Measurements from ENCODE around the gene ZNF500.
A peak's percentile ranks its signal among the peaks of the same experiment; 100 is the strongest.

The ZNF500 gene

GRCh38 chr16:4766875-4767628 is at the start of gene ZNF500:
Gene ZNF500 (minus strand): TSS chr16:4767162. CDS start chr16:4765978, 1,184 bp downstream.
- DNase-seq (ENCODE audit: low read depth in 2 of 2, low spot score in 1 of 2), result peak; percentile 95 to 96

GRCh38 chr16:4814542-4815173 is 47.7 kb upstream of the ZNF500 start:
- DNase-seq (ENCODE audit: low read depth in 2 of 2, low spot score in 1 of 2), result no peak

GRCh38 chr16:4814046-4814445 is 47.1 kb upstream of the ZNF500 start:
- no peak for DNase-seq (ENCODE audit: low read depth in 2 of 2, low spot score in 1 of 2)

- DNase-seq (ENCODE audit: low read depth in 2 of 2, low spot score in 1 of 2), result no peak
Measured at GRCh38 chr16:4813251-4814003, 46.5 kb upstream of the ZNF500 start.

- no peak for DNase-seq (ENCODE audit: low read depth in 2 of 2, low spot score in 1 of 2)
Measured at GRCh38 chr16:4811773-4812172, 44.8 kb upstream of the ZNF500 start.

- DNase-seq (ENCODE audit: low read depth in 2 of 2, low spot score in 1 of 2), result no peak
Measured at GRCh38 chr16:4811242-4811641, 44.3 kb upstream of the ZNF500 start.

- no peak for DNase-seq (ENCODE audit: low read depth in 2 of 2, low spot score in 1 of 2)
Measured at GRCh38 chr16:4806280-4806679, 39.3 kb upstream of the ZNF500 start.

GRCh38 chr16:4805231-4805630 is 38.3 kb upstream of the ZNF500 start:
- no peak for DNase-seq (ENCODE audit: low read depth in 2 of 2, low spot score in 1 of 2)

- DNase-seq (ENCODE audit: low read depth in 2 of 2, low spot score in 1 of 2), result no peak
Measured at GRCh38 chr16:4803898-4804762, 37.2 kb upstream of the ZNF500 start.

GRCh38 chr16:4803401-4803844 is 36.5 kb upstream of the ZNF500 start:
- DNase-seq (ENCODE audit: low read depth in 2 of 2, low spot score in 1 of 2), result no peak

- peak; percentile 73 to 78 for DNase-seq (ENCODE audit: low read depth in 2 of 2, low spot score in 1 of 2)
Measured at GRCh38 chr16:4802659-4803287, 35.8 kb upstream of the ZNF500 start.

GRCh38 chr16:4801962-4802658 is 35.1 kb upstream of the ZNF500 start, which contains the start of gene ROGDI:
Gene ROGDI (minus strand): TSS chr16:4802633. CDS start chr16:4802571, 62 bp downstream.
- DNase-seq (ENCODE audit: low read depth in 2 of 2, low spot score in 1 of 2), result peak; percentile 42 to 53

GRCh38 chr16:4801051-4801961 is 34.3 kb upstream of the ZNF500 start:
- no peak for DNase-seq (ENCODE audit: low read depth in 2 of 2, low spot score in 1 of 2)

GRCh38 chr16:4800290-4801041 is 33.5 kb upstream of the ZNF500 start:
- no peak for DNase-seq (ENCODE audit: low read depth in 2 of 2, low spot score in 1 of 2)

- DNase-seq (ENCODE audit: low read depth in 2 of 2, low spot score in 1 of 2), result no peak
Measured at GRCh38 chr16:4799171-4799855, 32.4 kb upstream of the ZNF500 start.

GRCh38 chr16:4798456-4798855 is 31.5 kb upstream of the ZNF500 start:
- no peak for DNase-seq (ENCODE audit: low read depth in 2 of 2, low spot score in 1 of 2)

- DNase-seq (ENCODE audit: low read depth in 2 of 2, low spot score in 1 of 2), result no peak
Measured at GRCh38 chr16:4797805-4798252, 30.9 kb upstream of the ZNF500 start.
